Glutamatergic neuron (in vitro differentiated cells): ENCODE results near the gene OR9G4. TPM values are rescaled to one million over a fixed set of nuclear protein-coding genes. Genes with fewer than 3 reads are reported as not detected.

Experiments used
- DNase-seq: peaks from one replicate; pipeline ENCODE4 v3.0.0; 2022
- H3K27ac Mint-ChIP-seq: one replicate; pipeline ENCODE4 v1.8.0; 2020; ENCODE audit warnings: mild to moderate bottlenecking, mixed read lengths, inconsistent platforms; ENCODE audit not compliant: unreplicated experiment
- H3K27me3 Mint-ChIP-seq: one replicate; pipeline ENCODE4 v1.8.0; 2020; ENCODE audit warnings: mild to moderate bottlenecking, moderate library complexity, mixed read lengths, inconsistent platforms; ENCODE audit not compliant: unreplicated experiment
- H3K36me3 Mint-ChIP-seq: one replicate; pipeline ENCODE4 v1.8.0; 2020; ENCODE audit warnings: mild to moderate bottlenecking, mixed read lengths, inconsistent platforms; ENCODE audit not compliant: unreplicated experiment
- H3K4me1 Mint-ChIP-seq: one replicate; pipeline ENCODE4 v1.8.0; 2020; ENCODE audit warnings: mild to moderate bottlenecking, low read depth, mixed read lengths, inconsistent platforms; ENCODE audit not compliant: unreplicated experiment
- H3K4me3 Mint-ChIP-seq: one replicate; pipeline ENCODE4 v1.8.0; 2020; ENCODE audit warnings: mild to moderate bottlenecking, mixed read lengths, inconsistent platforms; ENCODE audit not compliant: unreplicated experiment
- H3K9me3 Mint-ChIP-seq: one replicate; pipeline ENCODE4 v1.8.0; 2020; ENCODE audit warnings: mild to moderate bottlenecking, moderate library complexity, mixed read lengths, inconsistent platforms; ENCODE audit not compliant: unreplicated experiment
- CTCF ChIP-seq: fragments of 200-600 bp; sonication (generic); IDR thresholded peaks from one replicate; pipeline ENCODE4 v1.5.0; 2021; ENCODE audit not compliant: partially characterized antibody, unreplicated experiment
- total RNA-seq: library from RNA; stranded (reverse); fragmentation: NEBNext Ultra II Directional; extraction: Animal tissue kit (Norgen Biotek cat#: 25700); gene quantifications from one replicate; pipeline ENCODE4 v1.2.1, GENCODE V29; 2021; ENCODE audit not compliant: unreplicated experiment

Gene OR9G4
- total RNA-seq, 1 donor from 2014 or later = not detected

GRCh38 chr11:56716379-56716854 lies 32.1 kb downstream of the OR9G4 start:
- TF ChIP-seq CTCF = no peak
- H3K4me3 Mint-ChIP-seq = no peak overlapping the region
- H3K4me1 Mint-ChIP-seq = no peaks in the 10 kb centered on the region
- peaks cover 5% of the 10 kb centered on the region for H3K9me3 Mint-ChIP-seq
- peaks cover 3% of the 10 kb centered on the region for H3K27me3 Mint-ChIP-seq
- no peak overlapping the region for H3K27ac Mint-ChIP-seq
- no peaks in the 10 kb centered on the region for H3K36me3 Mint-ChIP-seq
- DNase-seq = no peak

- Mint-ChIP-seq H3K4me1 (no peaks in the 10 kb centered on the region), H3K27ac (no peak overlapping the region), H3K4me3 (no peak overlapping the region), H3K9me3 (peaks cover 5% of the 10 kb centered on the region), H3K36me3 (no peaks in the 10 kb centered on the region), H3K27me3 (peaks cover 3% of the 10 kb centered on the region)
- TF ChIP-seq CTCF = no peak
- no peak for DNase-seq
Observed at GRCh38 chr11:56714206-56714605, 34.3 kb downstream of the OR9G4 start.

GRCh38 chr11:56706486-56706885 lies 42.0 kb downstream of the OR9G4 start:
- no peaks in the 10 kb centered on the region for H3K36me3 Mint-ChIP-seq
- H3K4me1 Mint-ChIP-seq = no peaks in the 10 kb centered on the region
- H3K27me3 Mint-ChIP-seq = no peaks in the 10 kb centered on the region
- no peak overlapping the region for H3K27ac Mint-ChIP-seq
- TF ChIP-seq CTCF = no peak
- no peak for DNase-seq
- H3K4me3 Mint-ChIP-seq = no peak overlapping the region
- no peaks in the 10 kb centered on the region for H3K9me3 Mint-ChIP-seq

GRCh38 chr11:56705784-56706396 lies 42.6 kb downstream of the OR9G4 start:
- H3K27ac Mint-ChIP-seq = no peak overlapping the region
- H3K4me3 Mint-ChIP-seq = no peak overlapping the region
- TF ChIP-seq CTCF = no peak

GRCh38 chr11:56700914-56701485 lies 47.5 kb downstream of the OR9G4 start:
- no peaks in the 10 kb centered on the region for H3K36me3 Mint-ChIP-seq
- DNase-seq = no peak
- H3K27me3 Mint-ChIP-seq = peaks cover 3% of the 10 kb centered on the region
- no peak for TF ChIP-seq CTCF
- no peak overlapping the region for H3K27ac Mint-ChIP-seq
- no peaks in the 10 kb centered on the region for H3K9me3 Mint-ChIP-seq
- H3K4me1 Mint-ChIP-seq = no peaks in the 10 kb centered on the region
- no peak overlapping the region for H3K4me3 Mint-ChIP-seq

More at GRCh38 chr11:56705784-56706396, 42.6 kb downstream of the OR9G4 start:
- DNase-seq = no peak
- Mint-ChIP-seq H3K4me1 (no peaks in the 10 kb centered on the region), H3K36me3 (no peaks in the 10 kb centered on the region), H3K9me3 (no peaks in the 10 kb centered on the region), H3K27me3 (peaks cover 1% of the 10 kb centered on the region)
